ENCODE data around the gene ACR. TPM values are rescaled to one million over a fixed set of nuclear protein-coding genes. Genes with fewer than 3 reads are reported as not detected.

Gene ACR
- total and polyA plus RNA-seq, 2 of the 8 experiments (the other 6 are each of a cell fraction or from before 2014, with no cell fraction given), result 0.56 TPM; not detected in 1

GRCh38 chr22:50694766-50695420 is 43.1 kb upstream of the ACR start:
- Histone ChIP-seq H2BK20ac (ENCODE audit: low read length) (no peak overlapping the region), H2BK15ac (ENCODE audit: low read length) (no peak overlapping the region), H4K20me1 (replicated peaks in 1 of 2; ENCODE audit: control insufficient read depth in 1 of 2, insufficient read depth in 2 of 2, low read length in 2 of 2) (peaks cover 5 to 7% of the 10 kb centered on the region in 2 experiments), H3K56ac (replicated peaks; ENCODE audit: insufficient read length, low read depth, low read length) (no peak overlapping the region), H3K4me1 (replicated peaks in 1 of 4; ENCODE audit: control insufficient read depth in 3 of 4, insufficient read depth in 4 of 4, low read length in 3 of 4) (peaks cover 0 to 7% (median 0%) of the 10 kb centered on the region in 4 experiments; a peak in 3 of 7 replicates), H3K9ac (replicated peaks in 1 of 4; ENCODE audit: extremely low read depth in 1 of 4, low read depth in 3 of 4, low read length in 3 of 4) (no peak overlapping the region), H2BK12ac (ENCODE audit: low read depth, low read length) (no peak overlapping the region), H2BK5ac (ENCODE audit: low read depth, low read length) (no peak overlapping the region), H3K4me2 (ENCODE audit: insufficient read depth in 1 of 2, low read depth in 2 of 2, low read length in 2 of 2) (no peak overlapping the region), H3K27me3 (replicated peaks in 1 of 4; ENCODE audit: control insufficient read depth in 3 of 4, extremely low read depth in 1 of 4, insufficient read depth in 3 of 4, low read length in 3 of 4) (peaks cover 6 to 24% (median 14%) of the 10 kb centered on the region in 4 experiments; a peak in 6 of 7 replicates), H3K18ac (ENCODE audit: extremely low read depth, low read length) (no peak overlapping the region), H3K36me3 (ENCODE audit: control insufficient read depth in 2 of 4, insufficient read depth in 4 of 4, low read length in 3 of 4) (peaks cover 0 to 2% (median 0%) of the 10 kb centered on the region in 4 experiments; a peak in 1 of 8 replicates), H2AK5ac (ENCODE audit: low read depth, low read length) (no peak overlapping the region), H3K4me3 (ENCODE audit: extremely low read depth in 1 of 4, insufficient read depth in 2 of 4, low read depth in 3 of 4, low read length in 4 of 4) (no peak overlapping the region), H2BK120ac (replicated peaks; ENCODE audit: low read depth, low read length) (no peak overlapping the region), H3K27ac (ENCODE audit: low read depth, low read length) (no peak overlapping the region), H3K9me3 (ENCODE audit: insufficient read depth in 2 of 2, low read depth in 1 of 2, low read length in 1 of 2) (no peaks in the 10 kb centered on the region), H4K5ac (ENCODE audit: insufficient read length, low read depth, low read length) (no peak overlapping the region), H3K23ac (ENCODE audit: insufficient read length) (no peak overlapping the region), H3K14ac (ENCODE audit: insufficient read length) (no peak overlapping the region), H3K79me2 (ENCODE audit: control insufficient read depth in 1 of 2, insufficient read depth in 2 of 2, low read length in 2 of 2) (no peaks in the 10 kb centered on the region), H2AFZ (ENCODE audit: low read length) (no peak overlapping the region), H3K4ac (replicated peaks; ENCODE audit: insufficient read length, low read depth, low read length) (no peak overlapping the region), H3K23me2 (ENCODE audit: low read depth, low read length) (peaks cover 2% of the 10 kb centered on the region; the same call in 1 of the 2 replicates), H4K8ac (ENCODE audit: extremely low read depth, insufficient read depth, low read length) (no peak overlapping the region), H3K79me1 (ENCODE audit: low read depth, low read length) (no peaks in the 10 kb centered on the region), H4K91ac (replicated peaks; ENCODE audit: insufficient read length, low read length) (no peak overlapping the region)
- POLR2A ChIA-PET (ENCODE audit: partially characterized antibody), result interaction anchor here (0.5 kb wide), 2 partner anchors 22 to 38 kb away, joined by 3 read pairs; partner anchors contain the start of gene SHANK3
- DNase-seq (ENCODE audit: low read depth in 1 of 2, low spot score in 2 of 2) (no peak), FAIRE-seq (no peak)
- WGBS, 2 experiments (ENCODE audit: extremely low coverage in 1 of 2, insufficient coverage in 1 of 2, insufficient read length in 1 of 2, insufficient replicate concordance in 2 of 2, low coverage in 1 of 2, low lambda C conversion rate in 2 of 2, missing lambda C conversion rate in 1 of 2), result 85% methylated on average over 15 of the region's 18 CpGs; no CpG with 5 or more reads in 1 of the 2 experiments
- CTCF ChIA-PET (ENCODE audit: partially characterized antibody), result interaction anchor here (0.7 to 11.2 kb wide), 15 partner anchors 10 to 151 kb away, joined by 3 to 281 read pairs (median 5); partner anchors contain the start of genes ARSA and CPT1B
- TF ChIP-seq EGR1 (IDR thresholded peaks at IDR 0.05; ENCODE audit: borderline replicate concordance, low read depth, low read length) (no peak), TAF1 (IDR thresholded peaks at IDR 0.05; ENCODE audit: low read depth, low read length) (no peak), ASH2L (IDR thresholded peaks at IDR 0.05; ENCODE audit: low read length) (no peak), CBX5 (IDR thresholded peaks at IDR 0.05; ENCODE audit: low read depth, low read length) (no peak), CHD2 (IDR thresholded peaks at IDR 0.05; ENCODE audit: low read length) (no peak), KDM5A (IDR thresholded peaks at IDR 0.05; ENCODE audit: low read length) (no peak), USF2 (IDR thresholded peaks at IDR 0.05; ENCODE audit: low read length) (no peak), E2F6 (IDR thresholded peaks at IDR 0.05) (no peak), SP1 (IDR thresholded peaks at IDR 0.05; ENCODE audit: low read depth, low read length) (no peak), NRF1 (IDR thresholded peaks at IDR 0.05; ENCODE audit: low read depth, low read length) (no peak), KDM4A (IDR thresholded peaks at IDR 0.05; ENCODE audit: low read depth, low read length, severe bottlenecking) (no peak), TCF12 (IDR thresholded peaks at IDR 0.05; ENCODE audit: low read depth, low read length) (no peak)

All from H1 (cell line).